Stimulated activated CD4-positive, alpha-beta T cell treated with anti-CD3 and anti-CD28 coated beads, Interleukin-2, amount 100 ng/mL, for 24 hours (primary cell): ENCODE results near the gene PPM1F.

Experiments
- DNase-seq, 2 donors: peaks; one replicate each; pipeline ENCODE4 v3.0.0-alpha.2; 2020

The PPM1F gene

GRCh38 chr22:21938906-21939305, 13.7 kb downstream of the PPM1F start:
- DNase-seq, result no peak

- DNase-seq, result peak; percentile 93 to 96
Observed at GRCh38 chr22:21938071-21938822, 14.4 kb downstream of the PPM1F start.

GRCh38 chr22:21937821-21938070, 14.9 kb downstream of the PPM1F start:
- DNase-seq, result no peak

- no peak for DNase-seq
Observed at GRCh38 chr22:21937041-21937820, 15.4 kb downstream of the PPM1F start.

- DNase-seq, result no peak
Observed at GRCh38 chr22:21936151-21936775, 16.4 kb downstream of the PPM1F start.

- DNase-seq, result no peak
Observed at GRCh38 chr22:21933910-21934309, 18.7 kb downstream of the PPM1F start.

- no peak for DNase-seq
Observed at GRCh38 chr22:21933413-21933812, 19.2 kb downstream of the PPM1F start.

- no peak for DNase-seq
Observed at GRCh38 chr22:21932347-21932746, 20.3 kb downstream of the PPM1F start.

GRCh38 chr22:21931056-21931455, 21.6 kb downstream of the PPM1F start:
- no peak for DNase-seq

GRCh38 chr22:21929253-21929652, 23.4 kb downstream of the PPM1F start:
- DNase-seq, result no peak

GRCh38 chr22:21928048-21928447, 24.6 kb downstream of the PPM1F start:
- no peak for DNase-seq

- DNase-seq, result no peak
Observed at GRCh38 chr22:21927174-21927823, 25.3 kb downstream of the PPM1F start.

GRCh38 chr22:21926728-21927127, 25.9 kb downstream of the PPM1F start:
- DNase-seq, result no peak

GRCh38 chr22:21923163-21923561, 29.5 kb downstream of the PPM1F start:
- DNase-seq, result no peak

GRCh38 chr22:21922370-21923162, 30.1 kb downstream of the PPM1F start:
- no peak for DNase-seq

GRCh38 chr22:21921729-21922128, 30.9 kb downstream of the PPM1F start:
- no peak for DNase-seq

GRCh38 chr22:21921184-21921721, 31.4 kb downstream of the PPM1F start:
- no peak for DNase-seq

GRCh38 chr22:21920341-21921183, 32.1 kb downstream of the PPM1F start:
- DNase-seq, result no peak

- DNase-seq, result no peak
Observed at GRCh38 chr22:21919526-21920307, 32.9 kb downstream of the PPM1F start.

GRCh38 chr22:21918466-21919185, 34.0 kb downstream of the PPM1F start:
- no peak for DNase-seq
